HG02973 (cell line): ENCODE measurements around the gene INTS1.
"Not testable (repeated sequence)": the region's sequence is repeated elsewhere in the genome, so short reads cannot be mapped to it uniquely, and the experiment has no call there.

Experiments
- ATAC-seq: cut with Tn5 transposase; IDR thresholded peaks from one replicate; pipeline ENCODE4 v1.9.1; 2021; ENCODE audit warnings: moderate library complexity; ENCODE audit not compliant: unreplicated experiment

Gene INTS1

GRCh38 chr7:1449501-1449900, 54.7 kb downstream of the INTS1 start:
- ATAC-seq: no peak

- no peak for ATAC-seq
These were observed 55.2 kb downstream of the INTS1 start for GRCh38 chr7:1448958-1449357.

- ATAC-seq: no peak
These were observed 56.5 kb downstream of the INTS1 start for GRCh38 chr7:1447551-1448244.

GRCh38 chr7:1447112-1447511, 57.1 kb downstream of the INTS1 start:
- no peak for ATAC-seq

- ATAC-seq: no peak
These were observed 57.6 kb downstream of the INTS1 start for GRCh38 chr7:1446620-1447032.

GRCh38 chr7:1446026-1446425, 58.2 kb downstream of the INTS1 start:
- not testable (repeated sequence) for ATAC-seq

- ATAC-seq: no peak
These were observed 58.8 kb downstream of the INTS1 start for GRCh38 chr7:1445341-1445740.

GRCh38 chr7:1444925-1445322, 59.3 kb downstream of the INTS1 start:
- ATAC-seq: no peak

- no peak for ATAC-seq
These were observed 59.8 kb downstream of the INTS1 start for GRCh38 chr7:1444214-1444924.

GRCh38 chr7:1443587-1444200, 60.5 kb downstream of the INTS1 start:
- not testable (repeated sequence) for ATAC-seq

- no peak for ATAC-seq
These were observed 61.6 kb downstream of the INTS1 start for GRCh38 chr7:1442355-1443124.

- ATAC-seq: no peak
These were observed 62.4 kb downstream of the INTS1 start for GRCh38 chr7:1441615-1442354.

- ATAC-seq: no peak
These were observed 63.6 kb downstream of the INTS1 start for GRCh38 chr7:1440620-1441019.

- no peak for ATAC-seq
These were observed 64.5 kb downstream of the INTS1 start for GRCh38 chr7:1439373-1440363.

- no peak for ATAC-seq
These were observed 65.4 kb downstream of the INTS1 start for GRCh38 chr7:1438821-1439220.

- no peak for ATAC-seq
These were observed 66.0 kb downstream of the INTS1 start for GRCh38 chr7:1438208-1438607.

GRCh38 chr7:1437155-1437880, 66.9 kb downstream of the INTS1 start:
- no peak for ATAC-seq

- ATAC-seq: no peak
These were observed 67.6 kb downstream of the INTS1 start for GRCh38 chr7:1436608-1437007.
